Fibroblast of skin of scalp (primary cell): Measurements from ENCODE around the gene SLC24A3.

Experiments
- DNase-seq: peaks from one replicate; pipeline ENCODE4 v3.0.0-alpha.2; 2013

Gene SLC24A3

GRCh38 chr20:19723813-19724430, 511.5 kb downstream of the SLC24A3 start:
- no peak for DNase-seq

- DNase-seq = no peak
Measured at GRCh38 chr20:19725373-19725772, 512.9 kb downstream of the SLC24A3 start.

- peak; percentile 22 for DNase-seq
Measured at GRCh38 chr20:19725814-19726525, 513.5 kb downstream of the SLC24A3 start.

- no peak for DNase-seq
Measured at GRCh38 chr20:19727251-19727847, 514.9 kb downstream of the SLC24A3 start.

- no peak for DNase-seq
Measured at GRCh38 chr20:19729672-19730071, 517.2 kb downstream of the SLC24A3 start.

- DNase-seq = no peak
Measured at GRCh38 chr20:19730706-19731105, 518.3 kb downstream of the SLC24A3 start.

GRCh38 chr20:19734811-19735210, 522.4 kb downstream of the SLC24A3 start:
- no peak for DNase-seq

GRCh38 chr20:19735446-19735845, 523.0 kb downstream of the SLC24A3 start:
- DNase-seq = peak; percentile 86

GRCh38 chr20:19737025-19737424, 524.6 kb downstream of the SLC24A3 start:
- peak; percentile 25 for DNase-seq

GRCh38 chr20:19738951-19739350, 526.5 kb downstream of the SLC24A3 start:
- DNase-seq = no peak

GRCh38 chr20:19739351-19739750, 526.9 kb downstream of the SLC24A3 start:
- DNase-seq = no peak

- no peak for DNase-seq
Measured at GRCh38 chr20:19740512-19740911, 528.1 kb downstream of the SLC24A3 start.

- DNase-seq = no peak
Measured at GRCh38 chr20:19741924-19742323, 529.5 kb downstream of the SLC24A3 start.

- DNase-seq = no peak
Measured at GRCh38 chr20:19742974-19743639, 530.7 kb downstream of the SLC24A3 start.

GRCh38 chr20:19743640-19743995, 531.2 kb downstream of the SLC24A3 start:
- DNase-seq = no peak

- no peak for DNase-seq
Measured at GRCh38 chr20:19745106-19745505, 532.7 kb downstream of the SLC24A3 start.

GRCh38 chr20:19745584-19745983, 533.1 kb downstream of the SLC24A3 start:
- DNase-seq = no peak

- DNase-seq = no peak
Measured at GRCh38 chr20:19746396-19746795, 534.0 kb downstream of the SLC24A3 start.

GRCh38 chr20:19747903-19748302, 535.5 kb downstream of the SLC24A3 start:
- no peak for DNase-seq

- no peak for DNase-seq
Measured at GRCh38 chr20:19748681-19749080, 536.2 kb downstream of the SLC24A3 start.

GRCh38 chr20:19749618-19750071, 537.2 kb downstream of the SLC24A3 start:
- no peak for DNase-seq

GRCh38 chr20:19750101-19750606, 537.7 kb downstream of the SLC24A3 start:
- DNase-seq = peak; percentile 43
